Measurements from ENCODE around the gene CPN1.
"Not testable (repeated sequence)": the region's sequence is repeated elsewhere in the genome, so short reads cannot be mapped to it uniquely, and the experiment has no call there.

Gene CPN1

DNA sequence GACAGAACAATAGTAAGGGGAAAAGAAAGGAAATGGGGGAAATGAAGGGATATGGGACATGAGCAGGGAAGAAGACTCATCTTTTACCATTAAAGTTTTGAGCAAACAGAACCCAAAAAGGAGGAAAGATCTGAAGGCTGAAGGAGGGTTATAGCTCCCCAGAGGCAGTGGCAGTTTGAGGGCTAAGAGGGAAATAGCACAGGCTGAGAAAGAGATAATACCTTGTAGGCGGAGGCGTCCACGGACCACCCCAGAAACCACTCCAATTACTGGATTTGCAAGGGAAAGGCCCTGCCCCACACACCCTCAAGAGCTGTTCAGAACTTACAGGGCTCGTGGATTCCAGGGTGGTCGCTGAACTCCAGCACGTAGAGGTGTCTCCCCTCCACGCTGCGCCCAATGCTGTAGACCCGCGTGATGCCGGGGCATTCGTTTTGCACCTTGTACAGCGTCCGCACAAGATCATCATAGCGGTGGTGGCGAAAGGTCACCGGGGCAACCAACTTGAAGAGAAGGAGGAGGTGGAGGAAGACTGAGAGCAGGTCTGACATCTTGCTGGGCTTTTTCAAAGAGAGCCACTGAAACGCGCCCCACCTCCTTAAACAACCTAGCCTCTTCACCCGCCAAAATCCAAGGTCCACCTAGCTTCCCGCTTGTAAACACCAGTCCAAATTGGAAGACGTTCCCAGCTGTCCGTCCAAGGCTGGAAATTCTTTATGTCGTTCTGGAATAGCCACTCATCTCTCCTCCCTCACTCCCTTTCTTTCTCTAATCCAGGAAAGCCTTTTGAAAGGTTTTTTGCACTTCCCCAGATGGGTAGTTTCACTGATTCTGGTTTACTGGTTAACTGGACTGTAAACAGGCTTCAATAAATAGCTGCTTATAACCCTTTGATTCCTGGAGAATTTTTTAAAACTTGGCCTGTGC lies at the start of gene CPN1:
Gene CPN1, minus strand, starts transcription at position 795 of the 927 bp plus-strand sequence. Its CDS starts 244 bp downstream, at position 551.
- no peak for DNase-seq (ENCODE audit: low read depth in 2 of 2)

DNA sequence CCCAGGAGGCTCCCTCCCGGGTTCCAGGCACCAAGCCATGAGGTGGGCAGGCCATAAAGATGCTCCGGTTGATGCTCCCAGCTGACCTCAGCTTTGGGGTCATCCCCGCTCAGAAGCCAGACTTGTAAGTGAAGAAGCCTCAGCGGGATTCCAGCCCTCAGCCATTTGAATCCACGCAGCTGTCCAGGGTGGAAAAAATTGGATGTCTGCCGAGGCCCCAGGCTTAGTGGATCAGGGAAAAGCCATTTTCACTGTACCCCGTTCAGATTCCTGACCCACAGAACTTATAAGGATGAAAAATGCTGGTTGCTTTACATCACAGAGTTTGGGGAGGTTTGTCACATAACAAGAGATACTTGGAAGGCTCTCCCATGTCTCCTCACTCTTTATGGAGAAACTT lies 49.2 kb upstream of the CPN1 start:
- DNase-seq (ENCODE audit: low read depth in 2 of 2): no peak

DNA sequence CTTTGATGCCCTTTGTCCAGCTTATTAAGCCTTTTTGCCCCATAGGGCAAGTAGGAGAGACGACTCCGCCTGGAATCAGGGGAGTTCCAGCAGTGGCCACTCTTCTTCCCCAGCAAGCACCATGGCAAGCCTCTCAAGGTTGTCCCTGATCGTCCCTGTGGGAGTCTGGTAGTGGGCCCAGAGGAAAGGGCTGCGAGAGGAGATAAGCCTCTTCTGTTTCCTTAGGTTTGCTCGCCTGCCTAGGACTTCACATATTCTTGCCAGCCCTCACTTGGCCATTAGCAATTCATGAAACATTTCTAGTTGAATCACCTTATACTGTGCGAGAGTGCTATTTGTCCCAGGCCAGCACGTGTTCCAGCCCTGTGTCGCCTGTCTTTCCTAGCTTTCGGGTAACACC lies 47.8 kb upstream of the CPN1 start:
- DNase-seq (ENCODE audit: low read depth in 2 of 2): no peak

DNA sequence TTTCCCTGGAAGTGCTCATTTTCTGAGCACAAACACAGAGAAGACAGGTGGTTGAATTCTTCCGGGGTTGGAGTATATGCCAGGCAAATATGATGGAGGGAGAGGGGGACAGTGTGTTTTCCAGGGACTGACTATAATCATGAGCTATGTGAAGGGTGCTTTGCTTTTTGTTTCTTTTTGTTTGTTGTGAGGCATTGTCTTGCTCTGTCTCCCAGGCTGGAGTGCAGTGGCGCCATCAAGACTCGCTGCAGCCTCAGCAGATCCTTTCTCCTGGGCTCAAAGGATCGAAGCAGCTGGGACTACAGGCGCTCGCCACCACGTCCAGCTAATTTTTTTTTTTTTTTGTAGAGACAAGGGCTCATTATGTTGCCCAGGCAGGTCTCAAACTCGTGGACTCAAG lies 47.3 kb upstream of the CPN1 start:
- no peak for DNase-seq (ENCODE audit: low read depth in 2 of 2)

DNA sequence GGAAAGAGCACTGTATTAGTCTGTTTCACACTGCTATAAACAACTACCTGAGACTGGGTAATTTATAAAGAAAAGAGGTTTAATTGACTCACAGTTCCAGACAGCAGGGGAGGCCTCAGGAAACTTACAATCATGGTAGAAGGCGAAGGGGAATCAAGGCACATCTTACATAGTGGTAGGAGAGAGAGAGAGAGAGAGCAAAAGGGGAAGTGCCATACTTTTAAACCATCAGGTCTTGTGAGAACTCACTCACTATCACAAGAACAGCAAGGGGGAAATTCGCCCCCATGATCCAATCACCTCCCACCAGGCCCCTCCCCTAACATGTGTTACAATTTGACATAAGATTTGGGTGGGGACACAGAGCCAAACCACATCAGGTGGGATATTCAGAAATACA lies 43.7 kb upstream of the CPN1 start:
- not testable (repeated sequence) for DNase-seq (ENCODE audit: low read depth in 2 of 2)

DNA sequence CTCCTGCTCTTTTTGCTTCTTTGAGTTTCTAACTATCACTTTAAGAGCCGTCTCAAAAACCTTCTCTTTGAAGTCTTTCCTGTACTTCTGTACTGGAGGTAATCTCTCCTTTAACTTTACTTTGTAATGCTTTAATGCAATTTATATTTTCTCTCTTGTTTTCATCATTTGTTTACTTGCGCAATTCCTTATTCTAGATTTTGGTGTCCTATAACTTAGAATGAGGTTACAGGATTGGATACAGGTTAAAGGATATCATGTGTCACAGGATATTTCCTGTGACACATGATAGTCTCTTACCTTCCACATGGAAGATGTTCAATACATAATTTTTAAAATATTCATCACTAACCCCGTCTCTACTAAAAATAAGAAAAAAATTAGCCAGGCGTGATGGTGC lies 42.4 kb upstream of the CPN1 start:
- DNase-seq (ENCODE audit: low read depth in 2 of 2): no peak

DNA sequence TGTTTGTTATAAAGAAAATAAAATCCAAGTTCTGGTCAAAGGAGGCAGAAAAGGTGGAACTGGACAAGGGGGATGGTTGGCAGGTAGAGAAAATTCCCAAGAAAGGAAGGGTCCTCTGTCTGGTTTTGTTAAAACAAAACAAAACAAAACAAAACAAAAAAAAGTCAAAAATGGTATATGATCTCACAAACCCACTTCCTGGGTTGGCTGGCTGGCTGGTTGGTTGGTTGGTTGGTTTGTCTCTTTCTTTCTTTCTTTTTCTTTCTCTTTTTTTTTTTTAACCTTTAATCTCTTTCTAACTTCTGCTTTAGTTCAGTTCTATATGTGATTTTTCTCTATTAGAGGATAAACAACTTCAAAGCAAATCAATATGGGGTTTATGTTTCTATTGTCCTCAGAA lies 41.1 kb upstream of the CPN1 start:
- no peak for DNase-seq (ENCODE audit: low read depth in 2 of 2)

DNA sequence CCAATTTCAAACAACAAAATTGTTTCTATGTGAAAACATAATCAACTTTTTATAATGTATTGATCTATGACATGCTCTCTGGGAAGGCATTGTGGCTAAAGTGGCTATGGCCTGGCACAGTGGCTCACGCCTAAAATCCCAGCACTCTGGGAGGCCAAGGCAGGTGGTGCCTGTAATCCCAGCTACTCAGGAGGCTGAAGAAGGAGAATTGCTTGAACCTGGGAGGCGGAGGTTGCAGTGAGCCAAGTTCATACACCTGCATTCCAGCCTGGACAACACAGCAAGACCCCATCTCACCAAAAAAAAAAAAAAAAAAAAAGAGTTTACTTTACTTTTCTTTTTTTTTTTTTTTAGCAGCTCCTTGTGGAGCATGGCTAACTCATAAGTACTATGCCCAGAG lies 38.9 kb upstream of the CPN1 start:
- no peak for DNase-seq (ENCODE audit: low read depth in 2 of 2)

DNA sequence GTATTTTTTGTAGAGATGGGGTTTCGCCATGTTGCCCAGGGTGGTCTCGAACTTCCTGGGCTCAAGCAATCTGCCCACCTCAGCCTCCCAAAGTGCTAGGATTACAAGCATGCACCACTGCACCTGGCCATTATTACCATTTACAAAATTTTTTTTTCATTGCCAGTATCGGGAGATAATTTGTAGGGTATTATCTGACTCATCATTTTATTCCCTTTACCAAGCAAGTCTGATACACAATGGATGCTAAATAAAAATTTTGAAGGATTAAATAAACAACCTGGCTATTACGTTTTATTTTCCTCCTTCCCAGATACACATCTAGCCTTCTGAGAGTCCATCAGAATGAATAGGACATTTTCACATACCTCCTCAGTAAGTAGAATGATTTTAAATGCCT lies 38.1 kb upstream of the CPN1 start:
- DNase-seq (ENCODE audit: low read depth in 2 of 2): no peak

DNA sequence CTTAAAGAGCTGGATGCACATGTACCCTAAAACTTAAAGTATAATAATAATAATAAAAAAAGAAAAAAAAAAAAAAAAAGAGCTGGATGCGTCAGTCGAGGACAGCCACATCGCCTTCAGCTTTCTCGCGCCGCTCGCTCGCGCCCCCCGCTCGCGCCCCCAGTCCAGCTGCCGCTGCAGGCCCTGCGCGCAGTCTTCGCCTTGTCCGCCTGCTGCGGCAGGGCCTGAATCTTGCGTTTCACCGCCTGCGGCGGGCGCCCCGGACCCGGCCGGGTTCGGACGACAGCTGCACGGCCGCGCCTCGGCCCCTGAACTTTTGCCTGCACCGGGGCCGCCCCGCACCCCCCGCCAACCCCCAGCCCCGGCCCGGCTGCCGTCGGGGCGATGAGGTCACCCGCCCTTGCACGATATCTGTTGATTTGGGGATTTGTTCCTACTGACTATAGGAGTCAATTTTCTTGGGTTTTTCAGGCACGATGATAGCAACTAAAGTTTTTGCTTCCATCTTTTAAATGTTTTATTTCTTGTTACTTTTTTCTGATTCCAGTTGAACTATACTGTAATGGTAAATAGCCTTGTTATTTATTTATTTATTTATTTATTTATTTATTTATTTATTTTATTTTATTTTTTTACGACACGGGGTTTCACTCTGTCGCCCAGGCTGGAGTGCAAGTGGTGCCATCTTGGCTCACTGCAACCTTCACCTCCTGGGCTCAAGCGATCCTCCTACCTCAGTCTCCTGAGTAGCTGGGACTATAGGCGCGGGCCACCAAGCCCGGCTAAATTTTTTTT lies 33.5 kb upstream of the CPN1 start:
- DNase-seq (ENCODE audit: low read depth in 2 of 2): no peak

DNA sequence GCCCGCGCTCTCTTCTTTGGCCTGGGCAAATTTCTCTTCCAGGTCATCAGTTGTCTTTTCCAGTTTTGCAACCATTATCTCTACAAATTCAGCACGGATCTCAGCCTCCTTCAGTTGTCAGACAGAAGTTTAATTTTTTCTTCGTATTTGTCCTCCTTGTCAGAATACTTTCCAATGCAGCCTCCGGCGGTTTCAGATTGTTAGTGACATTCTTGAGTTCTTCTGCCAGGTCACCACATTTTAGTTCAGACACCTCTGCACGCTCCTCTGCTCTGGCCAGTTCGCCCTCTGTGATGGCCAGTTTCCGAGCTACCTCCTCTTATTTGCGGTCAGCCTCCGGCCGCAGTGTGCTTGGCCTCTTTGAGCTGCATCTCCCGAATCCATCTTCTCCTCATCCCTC lies 32.8 kb upstream of the CPN1 start:
- no peak for DNase-seq (ENCODE audit: low read depth in 2 of 2)

DNA sequence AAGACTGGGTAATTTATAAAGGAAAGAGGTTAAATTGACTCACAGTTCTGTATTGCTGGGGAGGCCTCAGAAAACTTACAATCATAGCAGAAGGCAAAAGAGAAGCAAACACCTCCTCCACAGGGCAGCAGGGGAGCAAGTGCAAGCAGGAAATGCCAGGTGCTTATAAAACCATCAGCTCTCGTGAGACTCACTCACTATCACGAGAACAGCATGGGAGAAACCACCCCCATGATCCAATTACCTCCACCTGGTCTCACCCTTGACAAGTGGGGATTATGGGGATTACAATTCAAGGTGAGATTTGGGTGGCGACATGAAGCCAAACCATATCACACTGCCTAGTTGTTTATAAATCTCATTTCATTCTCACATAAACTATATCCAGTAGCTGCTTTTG lies 28.0 kb upstream of the CPN1 start:
- DNase-seq (ENCODE audit: low read depth in 2 of 2): no peak

DNA sequence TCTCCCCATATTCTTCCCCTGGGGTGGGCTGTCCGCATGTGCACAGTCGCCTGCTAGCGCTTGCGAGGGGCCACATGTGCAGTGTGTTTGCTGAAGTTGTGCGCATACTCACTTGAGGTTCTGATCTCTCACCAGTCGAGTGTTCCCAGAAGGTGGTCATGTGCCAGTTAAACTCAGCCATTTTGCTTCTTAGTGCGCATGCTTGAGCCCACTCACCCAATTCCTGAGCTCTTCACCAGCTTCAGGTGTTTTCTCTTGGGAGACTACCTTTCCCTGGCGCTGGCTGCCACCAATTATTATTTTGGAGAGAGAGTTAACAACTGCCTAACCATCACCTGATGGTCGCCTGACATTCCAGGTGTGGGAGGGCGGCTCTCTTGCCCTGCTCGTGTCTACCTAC lies 25.2 kb upstream of the CPN1 start:
- DNase-seq (ENCODE audit: low read depth in 2 of 2): no peak

DNA sequence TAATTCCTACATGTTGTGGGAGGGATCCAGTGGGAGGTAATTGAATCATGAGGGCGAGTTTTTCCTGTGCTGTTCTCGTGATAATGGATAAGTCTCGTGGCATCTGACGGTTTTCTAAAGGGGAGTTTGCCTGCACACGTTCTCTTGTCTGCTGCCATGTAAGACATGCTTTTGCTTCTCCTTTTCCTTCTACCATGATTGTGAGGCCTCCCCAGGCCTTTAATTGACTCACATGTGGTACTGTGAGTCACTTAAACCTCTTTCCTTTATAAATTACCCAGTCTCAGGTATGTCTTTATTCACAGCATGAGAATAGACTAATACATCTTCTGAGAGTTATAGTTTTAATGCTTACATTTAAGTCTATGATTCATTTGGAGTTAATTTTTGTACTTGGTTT lies 22.6 kb upstream of the CPN1 start:
- DNase-seq (ENCODE audit: low read depth in 2 of 2): no peak

DNA sequence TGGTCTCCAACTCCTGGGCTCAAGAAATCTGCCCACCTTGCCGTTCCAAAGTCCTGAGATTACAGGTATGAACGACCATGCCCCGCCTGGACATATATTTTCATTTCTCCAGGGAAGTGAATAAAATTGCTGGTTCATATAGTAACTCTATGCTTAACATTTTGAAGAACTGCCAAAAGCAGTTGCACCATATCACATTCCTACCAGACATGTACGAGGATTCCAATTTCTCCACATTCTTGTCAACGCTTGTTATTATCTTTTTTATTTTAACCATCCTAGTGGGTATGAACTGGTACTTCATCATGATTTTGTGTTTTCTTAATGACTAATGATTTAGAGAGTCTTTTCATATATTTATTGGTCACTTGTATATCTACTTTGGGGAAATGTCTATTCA lies 21.9 kb upstream of the CPN1 start:
- no peak for DNase-seq (ENCODE audit: low read depth in 2 of 2)

DNA sequence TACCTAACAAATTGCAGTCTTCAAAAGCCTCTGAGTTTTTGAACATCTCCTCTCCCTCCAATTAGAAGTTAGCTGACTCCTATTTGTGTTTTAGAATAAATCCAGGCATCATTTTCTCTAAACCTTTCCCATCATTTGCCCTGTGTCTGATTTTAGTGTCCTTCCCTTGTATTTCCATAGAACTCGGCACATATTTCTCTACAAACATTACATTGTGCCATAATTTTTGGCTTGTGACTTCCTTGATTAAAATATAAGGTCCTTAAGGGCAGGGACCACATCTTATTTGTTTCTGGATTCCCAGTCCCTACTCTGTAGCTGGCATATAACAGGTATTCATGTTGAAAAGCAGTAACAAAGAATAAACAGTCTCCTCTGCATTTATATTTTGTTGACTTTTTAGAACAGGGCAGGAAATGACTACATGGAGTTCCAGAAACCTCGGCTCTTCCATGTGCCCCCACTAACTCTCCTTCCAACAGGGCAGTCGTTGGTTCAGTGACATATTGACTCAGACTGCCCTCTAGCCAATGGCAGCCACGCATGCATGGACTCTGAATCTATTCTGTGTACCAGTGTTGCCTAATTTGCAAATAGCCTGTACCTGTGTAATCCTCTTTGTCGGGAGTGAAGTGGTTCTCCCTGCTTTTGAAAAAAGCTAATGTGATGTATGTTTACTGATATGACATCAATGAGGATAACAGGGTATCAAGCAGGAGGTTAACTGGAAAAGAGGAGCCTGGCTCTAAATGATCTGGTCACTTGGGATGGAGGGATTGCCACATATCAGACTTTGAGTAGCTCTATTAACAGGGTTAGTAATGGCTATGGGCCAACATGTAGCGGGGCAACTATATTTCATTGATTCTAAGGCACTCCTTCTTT lies 19.8 kb upstream of the CPN1 start:
- no peak for DNase-seq (ENCODE audit: low read depth in 2 of 2)

DNA sequence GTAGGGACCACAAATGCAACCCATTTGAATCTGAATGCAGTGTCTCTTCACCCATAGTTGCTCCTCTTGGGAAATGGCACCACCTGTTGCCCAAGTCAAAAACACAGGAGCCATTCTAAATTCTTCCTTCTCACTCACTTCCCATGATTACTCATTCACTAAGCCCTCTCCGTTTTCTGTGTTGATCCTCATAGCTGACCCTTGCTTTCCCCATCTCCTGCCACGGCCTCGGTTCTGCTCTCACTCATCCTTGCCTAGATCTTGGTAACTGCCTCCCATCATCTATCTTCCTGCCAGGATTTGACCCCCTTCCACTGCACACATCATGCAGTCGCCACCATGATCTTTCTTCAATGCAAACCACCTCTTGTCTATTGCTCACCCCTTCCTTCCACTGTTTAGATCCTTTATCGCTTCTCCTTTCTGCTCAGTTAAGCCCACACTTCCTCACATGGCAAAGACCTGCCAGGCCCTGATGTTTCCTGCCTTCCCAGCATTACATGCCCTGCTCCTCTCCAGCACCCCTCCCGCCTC lies 19.0 kb upstream of the CPN1 start:
- no peak for DNase-seq (ENCODE audit: low read depth in 2 of 2)

DNA sequence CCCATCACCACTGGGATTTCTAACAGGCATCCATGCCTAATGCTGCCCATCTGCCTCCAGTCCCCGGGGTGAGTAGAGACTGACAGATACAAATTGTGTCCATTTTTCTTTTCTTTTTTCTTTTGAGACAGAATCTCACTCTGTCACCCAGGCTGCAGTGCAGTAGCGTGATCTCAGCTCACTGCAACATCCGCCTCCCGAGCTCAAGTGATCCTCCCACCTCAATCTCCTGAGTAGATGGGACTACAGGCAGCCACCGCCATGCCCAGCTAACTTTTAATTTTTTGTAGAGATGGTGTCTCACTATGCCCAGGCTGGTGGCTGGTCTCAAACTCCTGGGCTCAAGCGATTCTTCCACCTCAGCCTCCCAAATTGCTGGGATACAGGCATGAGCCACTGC lies 7.6 kb upstream of the CPN1 start:
- DNase-seq (ENCODE audit: low read depth in 2 of 2): no peak

DNA sequence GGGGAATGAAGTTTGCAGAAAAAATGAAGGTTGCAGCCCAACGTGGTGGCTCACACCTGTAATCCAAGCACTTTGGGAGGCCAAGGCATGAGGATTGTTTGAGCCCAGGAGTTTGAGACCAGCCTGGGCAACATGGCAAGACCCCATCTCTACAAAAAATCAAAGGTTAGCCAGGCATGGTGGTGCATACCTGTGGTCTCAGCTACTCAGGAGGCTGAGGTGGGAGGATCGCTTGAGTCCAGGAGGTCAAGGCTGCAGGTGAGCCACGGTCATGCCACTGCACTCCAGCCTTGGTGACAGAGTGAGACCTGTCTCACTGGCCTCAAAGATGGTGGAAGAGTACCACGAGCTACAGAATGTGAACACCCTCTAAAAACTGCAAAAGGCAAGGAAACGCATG lies 5.0 kb upstream of the CPN1 start:
- DNase-seq (ENCODE audit: low read depth in 2 of 2): not testable (repeated sequence)

DNA sequence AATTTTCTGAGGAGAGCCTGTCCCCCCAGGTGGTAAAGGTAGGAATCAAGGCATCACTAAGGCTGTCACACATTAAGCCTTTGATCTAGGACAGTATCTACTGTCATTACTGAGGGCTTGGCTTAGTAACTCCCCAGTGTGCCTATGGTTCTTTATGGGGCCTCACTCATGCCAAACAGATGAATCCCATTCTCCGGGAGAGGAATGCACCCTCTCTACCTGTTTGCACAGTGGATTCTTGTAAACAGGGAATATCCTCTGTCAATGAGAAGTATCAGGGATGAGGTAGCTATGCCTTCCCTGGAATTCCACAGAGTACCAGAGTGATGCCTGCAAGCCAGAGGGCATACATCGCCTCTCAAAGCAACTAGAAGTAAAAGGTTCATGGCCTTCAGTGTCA lies 3.9 kb upstream of the CPN1 start:
- DNase-seq (ENCODE audit: low read depth in 2 of 2): no peak

DNA sequence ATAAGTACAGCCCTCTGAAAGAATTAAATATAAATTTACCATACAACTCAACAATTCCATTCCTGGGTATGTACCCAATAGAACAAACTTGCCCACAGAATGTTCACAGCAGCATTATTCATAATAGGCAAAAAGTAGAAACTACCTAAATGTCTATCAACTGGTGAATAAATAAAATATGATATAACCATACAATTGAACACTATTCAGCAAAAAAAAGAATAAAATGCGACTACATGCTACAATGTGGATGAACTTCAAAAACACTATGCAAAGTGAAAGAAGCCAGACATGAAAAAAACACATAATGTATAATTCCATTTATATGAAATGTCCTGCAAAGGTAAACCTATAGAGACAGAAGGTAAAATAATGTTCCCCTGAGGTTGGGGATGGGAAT lies 2.0 kb upstream of the CPN1 start:
- DNase-seq (ENCODE audit: low read depth in 2 of 2): no peak

DNA sequence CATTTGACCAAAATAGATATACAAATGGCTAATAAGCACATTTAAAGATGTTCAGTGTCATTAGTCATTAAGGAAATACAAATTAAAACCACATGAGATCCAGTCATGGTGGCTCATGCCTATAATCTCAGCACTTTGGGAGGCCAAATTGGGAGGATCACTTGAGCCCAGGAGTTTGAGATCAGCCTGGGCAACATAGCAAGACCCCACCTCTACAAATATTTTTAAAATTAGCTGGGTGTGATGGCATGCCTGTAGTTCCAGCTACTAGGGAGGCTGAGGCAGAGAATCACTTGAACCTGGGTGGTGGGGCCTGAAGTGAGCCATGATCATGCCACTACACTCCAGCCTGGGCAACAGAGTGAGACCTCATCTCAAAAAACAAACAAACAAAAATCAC lies 607 bp upstream of the CPN1 start:
- not testable (repeated sequence) for DNase-seq (ENCODE audit: low read depth in 2 of 2)
